ENCODE measurements around the gene SAMD15. TPM values are rescaled to one million over a fixed set of nuclear protein-coding genes. Genes with fewer than 3 reads are reported as not detected.

Gene SAMD15
- total RNA-seq, 4 donors from 2014 or later: 0.11 TPM; not detected in 3

GRCh38 chr14:77421201-77421600 is 44.0 kb downstream of the SAMD15 start:
- H3K27me3 ChIP-seq: no peaks in the 10 kb centered on the region
- TF ChIP-seq POLR2A (IDR thresholded peaks at IDR 0.05) (no peak), CTCF (IDR thresholded peaks at IDR 0.05 in 4 of 5, conservative IDR thresholded peaks at IDR 0.05 in 1 of 5) (no peak)
- no peak overlapping the region for H3K27ac ChIP-seq
- peaks cover 0 to 58% of the 10 kb centered on the region in 2 donors for H3K36me3 ChIP-seq
- no peaks in the 10 kb centered on the region for H3K4me1 ChIP-seq
- no peak overlapping the region for H3K4me3 ChIP-seq
- DNase-seq: no peak
- in situ Hi-C loops (cut with MboI; ENCODE audit: low sequenced_read_pairs in 4 of 4) (no loop called here), intact Hi-C loops (cut with DNase I; ENCODE audit: low total_unique reads) (no loop called here)
- ATAC-seq: no peak
- H3K9me3 ChIP-seq: peaks cover 0 to 5% (median 0%) of the 10 kb centered on the region in 3 donors

DNA sequence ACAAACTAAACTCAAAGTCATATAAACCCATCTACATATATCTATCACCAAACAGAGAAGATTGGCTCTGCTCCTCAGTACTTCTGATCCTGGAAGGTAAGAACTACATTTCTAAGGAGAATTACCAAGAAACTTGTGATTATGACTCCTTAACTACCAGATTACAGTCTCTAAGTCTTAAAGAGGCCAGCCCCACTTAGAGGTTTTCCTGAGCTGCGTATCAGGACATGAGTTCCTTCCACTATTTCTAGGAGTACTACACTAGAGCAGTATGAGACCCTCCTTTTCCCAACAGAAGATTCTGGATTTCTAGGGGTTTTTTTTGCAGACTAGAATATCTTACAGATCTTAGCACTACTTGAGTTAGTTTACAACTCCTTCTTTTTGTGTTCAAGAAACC is 46.2 kb downstream of the SAMD15 start, which contains the start of gene NOXRED1:
TSS of gene NOXRED1 (minus strand) at position 101 of the 400 bp plus-strand sequence. CDS start 634 bp downstream, outside the sequence.
- Histone ChIP-seq H3K27me3 (no peaks in the 10 kb centered on the region), H3K27ac (no peak within 1 kb of the TSS), H3K4me1 (no peaks in the 10 kb centered on the region), H3K36me3 (peaks cover 0 to 80% of the 10 kb centered on the region in 2 donors), H3K4me3 (no peak within 1 kb of the TSS), H3K9me3 (peaks cover 0 to 5% (median 0%) of the 10 kb centered on the region in 3 donors)
- TF ChIP-seq POLR2A (IDR thresholded peaks at IDR 0.05) (no peak), CTCF (IDR thresholded peaks at IDR 0.05 in 4 of 5, conservative IDR thresholded peaks at IDR 0.05 in 1 of 5) (no peak)
- no peak for ATAC-seq
- intact Hi-C loops (cut with DNase I; ENCODE audit: low total_unique reads): no loop called here
- DNase-seq: no peak
- in situ Hi-C loops (cut with MboI; ENCODE audit: low sequenced_read_pairs in 4 of 4): no loop called here

GRCh38 chr14:77424862-77425261 is 47.7 kb downstream of the SAMD15 start:
- TF ChIP-seq POLR2A (IDR thresholded peaks at IDR 0.05) (no peak), CTCF (IDR thresholded peaks at IDR 0.05 in 4 of 5, conservative IDR thresholded peaks at IDR 0.05 in 1 of 5) (no peak)
- intact Hi-C loops (cut with DNase I; ENCODE audit: low total_unique reads): no loop called here
- H3K4me1 ChIP-seq: no peaks in the 10 kb centered on the region

DNA sequence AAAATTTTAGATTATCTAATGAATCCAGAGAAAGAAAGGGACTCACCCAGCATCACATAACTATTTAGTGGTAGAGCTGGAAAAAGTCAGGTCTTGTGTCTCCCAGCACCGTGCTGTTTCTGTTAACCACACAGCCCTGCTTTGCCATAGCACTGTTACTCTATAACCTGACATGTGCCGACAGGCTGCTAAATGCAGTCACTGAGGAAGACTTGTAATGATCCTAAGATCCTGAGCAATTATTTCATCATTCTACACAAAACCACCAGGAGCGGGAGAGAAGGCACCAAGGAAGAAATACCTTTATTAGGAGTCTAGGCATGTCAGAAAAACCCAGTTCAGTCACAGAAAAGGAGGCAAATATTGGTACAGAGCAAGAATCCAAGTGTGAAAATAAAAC is 49.2 kb downstream of the SAMD15 start:
- ATAC-seq: no peak

More at GRCh38 chr14:77424862-77425261, 47.7 kb downstream of the SAMD15 start:
- no peak for DNase-seq
- Histone ChIP-seq H3K4me3 (no peak overlapping the region), H3K27me3 (no peaks in the 10 kb centered on the region), H3K9me3 (no peaks in the 10 kb centered on the region), H3K27ac (no peak overlapping the region), H3K36me3 (peaks cover 0 to 95% of the 10 kb centered on the region in 2 donors)
- in situ Hi-C loops (cut with MboI; ENCODE audit: low sequenced_read_pairs in 4 of 4): no loop called here
- ATAC-seq: no peak

More for the DNA sequence above, 49.2 kb downstream of the SAMD15 start:
- TF ChIP-seq POLR2A (IDR thresholded peaks at IDR 0.05) (no peak), CTCF (IDR thresholded peaks at IDR 0.05 in 4 of 5, conservative IDR thresholded peaks at IDR 0.05 in 1 of 5) (no peak)
- H3K27me3 ChIP-seq: no peaks in the 10 kb centered on the region
- no peak for DNase-seq
- H3K4me1 ChIP-seq: no peaks in the 10 kb centered on the region
- intact Hi-C loops (cut with DNase I; ENCODE audit: low total_unique reads) (no loop called here), in situ Hi-C loops (cut with MboI; ENCODE audit: low sequenced_read_pairs in 4 of 4) (no loop called here)
- peaks cover 0 to 99% of the 10 kb centered on the region in 2 donors for H3K36me3 ChIP-seq
- H3K4me3 ChIP-seq: no peak overlapping the region
- H3K9me3 ChIP-seq: no peaks in the 10 kb centered on the region
- no peak overlapping the region for H3K27ac ChIP-seq
